HepG2 (cell line): Measurements from ENCODE around the gene NSMCE1. TPM values are rescaled to one million over a fixed set of nuclear protein-coding genes. Genes with fewer than 3 reads are reported as not detected.

ENCODE experiments used
- ADNP ChIP-seq: sonication (generic); formaldehyde crosslinking; IDR thresholded peaks from 2 replicates; pipeline ENCODE4 v1.4.0; 2020; ENCODE audit warnings: missing genetic modification reagents
- CBX2 ChIP-seq, 2 experiments: fragments of 200-600 bp in 1 of 2; sonication (generic); formaldehyde crosslinking in 1 of 2; IDR thresholded peaks; 2 replicates each; pipeline versions ENCODE4 v1.7.0 to v1.8.1; 2018 to 2022; ENCODE audit warnings: low read depth in 2 of 2, low read length in 1 of 2, mild to moderate bottlenecking in 1 of 2, missing genetic modification reagents in 1 of 2
- DNMT1 ChIP-seq: sonication (generic); formaldehyde crosslinking; IDR thresholded peaks from 2 replicates; pipeline ENCODE4 v1.5.1; 2020; ENCODE audit warnings: mild to moderate bottlenecking, missing genetic modification reagents
- FOXA3 ChIP-seq: IDR thresholded peaks from 2 replicates; pipeline ENCODE4 v1.6.1; 2016; ENCODE audit warnings: missing genetic modification reagents, missing compliant biosample characterization
- HDAC2 ChIP-seq: sonication (generic); formaldehyde crosslinking; IDR thresholded peaks from 2 replicates; pipeline ENCODE4 v1.4.0; 2020; ENCODE audit warnings: missing genetic modification reagents
- KDM5A ChIP-seq: fragments of 200-600 bp; sonication (generic); IDR thresholded peaks from 2 replicates; pipeline ENCODE4 v1.7.0; 2018; ENCODE audit warnings: antibody characterized with exemption, mild to moderate bottlenecking, low read length, borderline replicate concordance
- RORA ChIP-seq: sonication (generic); formaldehyde crosslinking; IDR thresholded peaks from 2 replicates; pipeline ENCODE4 v1.5.0; 2020; ENCODE audit warnings: mild to moderate bottlenecking, missing genetic modification reagents, moderate library complexity
- SOX13 ChIP-seq, 3 experiments: fragments of 450-650 bp in 1 of 3; sonication (generic) in 1 of 3; formaldehyde crosslinking in 1 of 3; IDR thresholded peaks in 2 of 3; conservative IDR thresholded peaks in 1 of 3; 2 replicates each; pipeline versions ENCODE4 v1.5.0 to v1.6.1; 2016 to 2020; ENCODE audit warnings: antibody characterized with exemption in 1 of 3, mild to moderate bottlenecking in 1 of 3, missing compliant biosample characterization in 1 of 3, missing genetic modification reagents in 1 of 3, moderate library complexity in 1 of 3
- ZNF138 ChIP-seq: sonication (generic); formaldehyde crosslinking; IDR thresholded peaks from 2 replicates; pipeline ENCODE4 v1.5.0; 2020; ENCODE audit warnings: mild to moderate bottlenecking, low read depth, missing genetic modification reagents
- ZNF282 ChIP-seq: fragments of 450-650 bp; IDR thresholded peaks from 2 replicates; pipeline ENCODE4 v1.6.1; 2018; ENCODE audit not compliant: partially characterized antibody
- ZNF317 ChIP-seq: sonication (generic); formaldehyde crosslinking; IDR thresholded peaks from 2 replicates; pipeline ENCODE4 v1.5.0; 2020; ENCODE audit warnings: mild to moderate bottlenecking, missing genetic modification reagents
- ZNF350 ChIP-seq: sonication (generic); formaldehyde crosslinking; IDR thresholded peaks from 2 replicates; pipeline ENCODE4 v1.4.0; 2020; ENCODE audit warnings: mild to moderate bottlenecking, low read depth, missing genetic modification reagents, borderline replicate concordance
- ZNF501 ChIP-seq: sonication (generic); formaldehyde crosslinking; IDR thresholded peaks from 2 replicates; pipeline ENCODE4 v1.5.1; 2020; ENCODE audit warnings: mild to moderate bottlenecking, moderate library complexity, missing genetic modification reagents
- ZNF883 ChIP-seq: sonication (generic); formaldehyde crosslinking; IDR thresholded peaks from 2 replicates; pipeline ENCODE4 v1.5.1; 2020; ENCODE audit warnings: mild to moderate bottlenecking, missing genetic modification reagents; ENCODE audit errors: not compliant biosample characterization
- ZSCAN30 ChIP-seq: sonication (generic); formaldehyde crosslinking; IDR thresholded peaks from 2 replicates; pipeline ENCODE4 v1.5.0; 2020; ENCODE audit warnings: mild to moderate bottlenecking, missing genetic modification reagents
- polyA plus RNA-seq, 8 experiments: library from polyadenylated mRNA; depleted of rRNA in 3 of 8; stranded (reverse) in 7 of 8; unstranded in 1 of 8; fragments of >200 nt; fragmentation: Illumina TruSeq in 4 of 8; extraction: Trizol in 4 of 8; gene quantifications; 2 replicates each; pipeline versions ENCODE4 v1.2.1 to v1.2.3, GENCODE V29; 2011 to 2016; ENCODE audit warnings: low read depth in 4 of 8, missing spikeins in 1 of 8, mixed read lengths in 1 of 8; ENCODE audit not compliant: insufficient read depth in 1 of 8
- total RNA-seq, 5 experiments: library from RNA; depleted of rRNA; stranded (reverse); fragments of >200 nt; fragmentation: Illumina TruSeq; extraction: Trizol; gene quantifications; 2 replicates each; pipeline ENCODE4 v1.2.3, GENCODE V29; 2016; ENCODE audit warnings: low read depth in 1 of 5
- TF ChIP-seq, protein P1 (sequence below), 2 experiments: sonication (generic) in 1 of 2; formaldehyde crosslinking in 1 of 2; IDR thresholded peaks; 2 replicates each; pipeline versions ENCODE4 v1.5.1 to v1.6.1; 2011 to 2020; ENCODE audit warnings: borderline replicate concordance in 1 of 2, low read depth in 1 of 2, low read length in 1 of 2, mild to moderate bottlenecking in 1 of 2, missing genetic modification reagents in 1 of 2, moderate library complexity in 1 of 2
- TF ChIP-seq, protein P2 (sequence below): sonication (generic); formaldehyde crosslinking; IDR thresholded peaks from 2 replicates; pipeline ENCODE4 v1.4.0; 2020; ENCODE audit warnings: missing genetic modification reagents, borderline replicate concordance
- TF ChIP-seq, protein P3 (sequence below): sonication (generic); formaldehyde crosslinking; IDR thresholded peaks from 2 replicates; pipeline ENCODE4 v1.4.0; 2020; ENCODE audit warnings: missing genetic modification reagents
- TF ChIP-seq, protein P4 (sequence below): sonication (generic); formaldehyde crosslinking; IDR thresholded peaks from 2 replicates; pipeline ENCODE4 v1.5.0; 2020; ENCODE audit warnings: missing genetic modification reagents

NSMCE1 gene
- total and polyA plus RNA-seq, 2 of the 13 experiments (the other 11 are each of a cell fraction or from before 2014, with no cell fraction given): 42.7 to 52.9 TPM

DNA sequence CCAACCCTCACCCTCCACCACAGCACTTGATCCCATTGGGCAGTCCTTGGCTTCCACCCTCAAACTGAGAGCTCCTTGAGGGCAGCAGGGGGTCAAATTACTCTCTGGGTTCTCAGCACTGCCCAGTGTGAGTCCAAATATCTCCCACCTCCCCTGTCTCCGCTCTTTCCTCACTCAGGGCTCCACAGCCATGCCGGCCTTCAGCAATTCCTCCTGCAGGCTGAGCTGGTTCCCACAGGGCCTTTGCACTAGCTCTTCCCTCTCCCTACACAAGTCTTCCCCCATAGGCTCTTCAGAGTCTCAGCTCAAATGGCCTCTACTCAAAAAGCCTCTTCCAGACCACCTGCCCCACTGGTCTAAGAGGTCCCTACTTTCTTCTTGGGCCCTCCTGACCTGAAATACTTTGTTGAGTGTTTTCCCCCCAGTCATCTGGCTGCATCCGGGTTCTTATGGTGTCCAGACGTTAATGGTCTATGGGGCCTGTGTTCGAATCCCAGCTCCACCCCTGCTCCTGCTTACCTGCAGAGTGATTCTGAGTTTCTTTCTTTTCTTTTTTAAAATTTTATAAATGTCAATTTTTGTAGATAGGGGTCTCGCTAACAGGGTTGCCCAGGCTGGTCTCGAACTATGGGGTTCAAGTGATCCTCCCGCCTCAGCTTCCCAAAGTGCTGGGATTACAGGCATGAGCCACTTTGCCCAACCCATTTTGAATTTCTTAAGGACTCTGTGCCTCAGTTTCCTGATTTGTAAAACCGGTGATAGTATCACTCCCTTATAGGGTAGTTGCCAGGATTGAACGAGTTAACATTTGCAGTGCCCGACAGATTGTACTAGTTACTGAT lies 44.2 kb upstream of the NSMCE1 start (continued):
- TF ChIP-seq, protein P1, sequence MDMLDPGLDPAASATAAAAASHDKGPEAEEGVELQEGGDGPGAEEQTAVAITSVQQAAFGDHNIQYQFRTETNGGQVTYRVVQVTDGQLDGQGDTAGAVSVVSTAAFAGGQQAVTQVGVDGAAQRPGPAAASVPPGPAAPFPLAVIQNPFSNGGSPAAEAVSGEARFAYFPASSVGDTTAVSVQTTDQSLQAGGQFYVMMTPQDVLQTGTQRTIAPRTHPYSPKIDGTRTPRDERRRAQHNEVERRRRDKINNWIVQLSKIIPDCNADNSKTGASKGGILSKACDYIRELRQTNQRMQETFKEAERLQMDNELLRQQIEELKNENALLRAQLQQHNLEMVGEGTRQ (IDR thresholded peaks at IDR 0.05; ENCODE audit: low read depth, low read length): no peak
- TF ChIP-seq, protein P1 (CRISPR knock-in tag; IDR thresholded peaks at IDR 0.05; ENCODE audit: borderline replicate concordance): peak; percentile 64; the same call in 1 of the 2 replicates
- peak; percentile 69; the same call in 1 of the 2 replicates for TF ChIP-seq ZNF317 (CRISPR knock-in tag)
- 0 out of 2 replicates have a peak, but pooled peaks have one; percentile 75 for TF ChIP-seq HDAC2 (CRISPR knock-in tag)
- TF ChIP-seq, protein P2, sequence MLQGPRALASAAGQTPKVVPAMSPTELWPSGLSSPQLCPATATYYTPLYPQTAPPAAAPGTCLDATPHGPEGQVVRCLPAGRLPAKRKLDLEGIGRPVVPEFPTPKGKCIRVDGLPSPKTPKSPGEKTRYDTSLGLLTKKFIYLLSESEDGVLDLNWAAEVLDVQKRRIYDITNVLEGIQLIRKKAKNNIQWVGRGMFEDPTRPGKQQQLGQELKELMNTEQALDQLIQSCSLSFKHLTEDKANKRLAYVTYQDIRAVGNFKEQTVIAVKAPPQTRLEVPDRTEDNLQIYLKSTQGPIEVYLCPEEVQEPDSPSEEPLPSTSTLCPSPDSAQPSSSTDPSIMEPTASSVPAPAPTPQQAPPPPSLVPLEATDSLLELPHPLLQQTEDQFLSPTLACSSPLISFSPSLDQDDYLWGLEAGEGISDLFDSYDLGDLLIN: no peak
- no peak for TF ChIP-seq FOXA3 (CRISPR knock-in tag)
- TF ChIP-seq, protein P3, sequence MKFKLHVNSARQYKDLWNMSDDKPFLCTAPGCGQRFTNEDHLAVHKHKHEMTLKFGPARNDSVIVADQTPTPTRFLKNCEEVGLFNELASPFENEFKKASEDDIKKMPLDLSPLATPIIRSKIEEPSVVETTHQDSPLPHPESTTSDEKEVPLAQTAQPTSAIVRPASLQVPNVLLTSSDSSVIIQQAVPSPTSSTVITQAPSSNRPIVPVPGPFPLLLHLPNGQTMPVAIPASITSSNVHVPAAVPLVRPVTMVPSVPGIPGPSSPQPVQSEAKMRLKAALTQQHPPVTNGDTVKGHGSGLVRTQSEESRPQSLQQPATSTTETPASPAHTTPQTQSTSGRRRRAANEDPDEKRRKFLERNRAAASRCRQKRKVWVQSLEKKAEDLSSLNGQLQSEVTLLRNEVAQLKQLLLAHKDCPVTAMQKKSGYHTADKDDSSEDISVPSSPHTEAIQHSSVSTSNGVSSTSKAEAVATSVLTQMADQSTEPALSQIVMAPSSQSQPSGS (CRISPR knock-in tag): no peak
- no peak for TF ChIP-seq CBX2 (IDR thresholded peaks at IDR 0.05; ENCODE audit: low read depth, low read length)
- TF ChIP-seq CBX2 (CRISPR knock-in tag; IDR thresholded peaks at IDR 0.05; ENCODE audit: low read depth): no peak
- peak; percentile 70; the same call in 1 of the 2 replicates for TF ChIP-seq ADNP (CRISPR knock-in tag)
- no peak for TF ChIP-seq ZNF138 (CRISPR knock-in tag)
- no peak for TF ChIP-seq KDM5A
- TF ChIP-seq DNMT1: 0 out of 2 replicates have a peak, but pooled peaks have one; percentile 47
- peak; percentile 4 for TF ChIP-seq ZNF883 (CRISPR knock-in tag)
- TF ChIP-seq, protein P4, sequence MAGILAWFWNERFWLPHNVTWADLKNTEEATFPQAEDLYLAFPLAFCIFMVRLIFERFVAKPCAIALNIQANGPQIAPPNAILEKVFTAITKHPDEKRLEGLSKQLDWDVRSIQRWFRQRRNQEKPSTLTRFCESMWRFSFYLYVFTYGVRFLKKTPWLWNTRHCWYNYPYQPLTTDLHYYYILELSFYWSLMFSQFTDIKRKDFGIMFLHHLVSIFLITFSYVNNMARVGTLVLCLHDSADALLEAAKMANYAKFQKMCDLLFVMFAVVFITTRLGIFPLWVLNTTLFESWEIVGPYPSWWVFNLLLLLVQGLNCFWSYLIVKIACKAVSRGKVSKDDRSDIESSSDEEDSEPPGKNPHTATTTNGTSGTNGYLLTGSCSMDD (CRISPR knock-in tag): no peak
- no peak for TF ChIP-seq SOX13 (IDR thresholded peaks at IDR 0.05)
- no peak for TF ChIP-seq SOX13 (CRISPR knock-in tag; conservative IDR thresholded peaks at IDR 0.05 in 1 of 2, IDR thresholded peaks at IDR 0.05 in 1 of 2)
- no peak for TF ChIP-seq ZNF282
- TF ChIP-seq ZSCAN30 (CRISPR knock-in tag): peak; percentile 85; the same call in 1 of the 2 replicates
- no peak for TF ChIP-seq RORA (CRISPR knock-in tag)
- peak; percentile 76; the same call in 1 of the 2 replicates for TF ChIP-seq ZNF350 (CRISPR knock-in tag)
- peak; percentile 48; the same call in 1 of the 2 replicates for TF ChIP-seq ZNF501
